ENCODE measurements around the gene UBA3. TPM values are rescaled to one million over a fixed set of nuclear protein-coding genes. Genes with fewer than 3 reads are reported as not detected.
A peak's percentile ranks its signal among the peaks of the same experiment; 100 is the strongest.

The UBA3 gene
- total and polyA plus RNA-seq, 10 of the 15 experiments (the other 5 are each of a cell fraction or from before 2014, with no cell fraction given): 72.9 to 131 (median 102) TPM

DNA sequence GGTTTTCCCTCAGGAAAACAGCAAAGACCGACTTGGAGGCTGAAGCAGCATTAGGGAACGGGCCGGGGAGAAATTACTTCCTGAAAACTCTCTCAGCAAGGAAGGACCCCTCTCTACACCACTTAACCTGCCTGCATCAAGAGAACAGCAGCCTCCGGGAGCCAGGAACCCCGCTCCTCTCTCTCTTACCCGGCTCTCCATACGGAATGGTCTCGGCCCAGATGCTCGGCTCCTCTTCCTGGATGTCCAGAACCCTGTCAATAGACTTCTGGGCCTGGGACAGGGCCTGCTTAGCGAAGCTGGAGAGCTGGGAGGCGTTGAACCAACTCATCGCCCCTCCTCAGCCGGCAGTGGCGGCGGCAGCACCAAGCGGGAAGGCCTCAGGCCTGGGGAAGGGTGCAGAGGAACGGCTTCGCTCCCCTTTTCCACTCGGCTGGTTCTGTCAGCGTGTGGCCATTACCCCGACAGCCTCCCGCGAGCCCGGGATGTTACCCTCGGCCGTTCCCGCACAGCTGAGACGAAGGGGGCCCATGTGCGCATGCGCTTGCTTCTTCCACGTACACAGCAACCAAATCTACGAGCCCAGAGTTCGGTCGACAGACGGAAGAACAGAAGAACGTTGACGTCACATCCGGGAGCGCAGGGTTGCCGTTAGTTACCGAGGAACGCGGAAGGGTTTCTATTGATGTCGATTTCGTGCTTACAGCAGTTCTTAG, 28.3 kb downstream of the UBA3 start, which contains the start of gene TMF1 (continued):
- TF ChIP-seq ZSCAN29 (IDR thresholded peaks at IDR 0.05): no peak
- TF ChIP-seq, protein P1, sequence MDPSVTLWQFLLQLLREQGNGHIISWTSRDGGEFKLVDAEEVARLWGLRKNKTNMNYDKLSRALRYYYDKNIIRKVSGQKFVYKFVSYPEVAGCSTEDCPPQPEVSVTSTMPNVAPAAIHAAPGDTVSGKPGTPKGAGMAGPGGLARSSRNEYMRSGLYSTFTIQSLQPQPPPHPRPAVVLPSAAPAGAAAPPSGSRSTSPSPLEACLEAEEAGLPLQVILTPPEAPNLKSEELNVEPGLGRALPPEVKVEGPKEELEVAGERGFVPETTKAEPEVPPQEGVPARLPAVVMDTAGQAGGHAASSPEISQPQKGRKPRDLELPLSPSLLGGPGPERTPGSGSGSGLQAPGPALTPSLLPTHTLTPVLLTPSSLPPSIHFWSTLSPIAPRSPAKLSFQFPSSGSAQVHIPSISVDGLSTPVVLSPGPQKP (IDR thresholded peaks at IDR 0.05; ENCODE audit: low read depth, low read length): peak; percentile 42; the same call in 1 of the 2 replicates
- TF ChIP-seq, protein P2, sequence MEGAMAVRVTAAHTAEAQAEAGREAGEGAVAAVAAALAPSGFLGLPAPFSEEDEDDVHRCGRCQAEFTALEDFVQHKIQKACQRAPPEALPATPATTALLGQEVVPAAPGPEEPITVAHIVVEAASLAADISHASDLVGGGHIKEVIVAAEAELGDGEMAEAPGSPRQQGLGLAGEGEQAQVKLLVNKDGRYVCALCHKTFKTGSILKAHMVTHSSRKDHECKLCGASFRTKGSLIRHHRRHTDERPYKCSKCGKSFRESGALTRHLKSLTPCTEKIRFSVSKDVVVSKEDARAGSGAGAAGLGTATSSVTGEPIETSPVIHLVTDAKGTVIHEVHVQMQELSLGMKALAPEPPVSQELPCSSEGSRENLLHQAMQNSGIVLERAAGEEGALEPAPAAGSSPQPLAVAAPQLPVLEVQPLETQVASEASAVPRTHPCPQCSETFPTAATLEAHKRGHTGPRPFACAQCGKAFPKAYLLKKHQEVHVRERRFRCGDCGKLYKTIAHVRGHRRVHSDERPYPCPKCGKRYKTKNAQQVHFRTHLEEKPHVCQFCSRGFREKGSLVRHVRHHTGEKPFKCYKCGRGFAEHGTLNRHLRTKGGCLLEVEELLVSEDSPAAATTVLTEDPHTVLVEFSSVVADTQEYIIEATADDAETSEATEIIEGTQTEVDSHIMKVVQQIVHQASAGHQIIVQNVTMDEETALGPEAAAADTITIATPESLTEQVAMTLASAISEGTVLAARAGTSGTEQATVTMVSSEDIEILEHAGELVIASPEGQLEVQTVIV (IDR thresholded peaks at IDR 0.05; ENCODE audit: borderline replicate concordance, partially characterized antibody): no peak
- TF ChIP-seq KLF5 (IDR thresholded peaks at IDR 0.05; ENCODE audit: partially characterized antibody): no peak
- 0 out of 2 replicates have a peak, but pooled peaks have one; percentile 15 for TF ChIP-seq NFYB (IDR thresholded peaks at IDR 0.05; ENCODE audit: insufficient read depth, low read depth, low read length)
- no peak for TF ChIP-seq SP1 (IDR thresholded peaks at IDR 0.05; ENCODE audit: low read depth, low read length)
- TF ChIP-seq POU2F2 (IDR thresholded peaks at IDR 0.05; ENCODE audit: borderline replicate concordance, low read depth, low read length): no peak
- TF ChIP-seq MYC (IDR thresholded peaks at IDR 0.05; ENCODE audit: insufficient read depth, insufficient read length, insufficient replicate concordance, low read length, severe bottlenecking): no peak
- TF ChIP-seq NR2F1 (conservative IDR thresholded peaks at IDR 0.05): no peak
- no peak for TF ChIP-seq DPF2 (IDR thresholded peaks at IDR 0.05)
- no peak for TF ChIP-seq EED (IDR thresholded peaks at IDR 0.05; ENCODE audit: low read depth)
- TF ChIP-seq, protein P3, sequence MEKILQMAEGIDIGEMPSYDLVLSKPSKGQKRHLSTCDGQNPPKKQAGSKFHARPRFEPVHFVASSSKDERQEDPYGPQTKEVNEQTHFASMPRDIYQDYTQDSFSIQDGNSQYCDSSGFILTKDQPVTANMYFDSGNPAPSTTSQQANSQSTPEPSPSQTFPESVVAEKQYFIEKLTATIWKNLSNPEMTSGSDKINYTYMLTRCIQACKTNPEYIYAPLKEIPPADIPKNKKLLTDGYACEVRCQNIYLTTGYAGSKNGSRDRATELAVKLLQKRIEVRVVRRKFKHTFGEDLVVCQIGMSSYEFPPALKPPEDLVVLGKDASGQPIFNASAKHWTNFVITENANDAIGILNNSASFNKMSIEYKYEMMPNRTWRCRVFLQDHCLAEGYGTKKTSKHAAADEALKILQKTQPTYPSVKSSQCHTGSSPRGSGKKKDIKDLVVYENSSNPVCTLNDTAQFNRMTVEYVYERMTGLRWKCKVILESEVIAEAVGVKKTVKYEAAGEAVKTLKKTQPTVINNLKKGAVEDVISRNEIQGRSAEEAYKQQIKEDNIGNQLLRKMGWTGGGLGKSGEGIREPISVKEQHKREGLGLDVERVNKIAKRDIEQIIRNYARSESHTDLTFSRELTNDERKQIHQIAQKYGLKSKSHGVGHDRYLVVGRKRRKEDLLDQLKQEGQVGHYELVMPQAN (conservative IDR thresholded peaks at IDR 0.05): peak; percentile 89
- TF ChIP-seq BRCA1 (IDR thresholded peaks at IDR 0.05; ENCODE audit: low read depth, low read length): peak; percentile 15; the same call in 1 of the 2 replicates
- TF ChIP-seq NFIC (IDR thresholded peaks at IDR 0.05; ENCODE audit: low read depth, low read length): no peak
- TF ChIP-seq, protein P4, sequence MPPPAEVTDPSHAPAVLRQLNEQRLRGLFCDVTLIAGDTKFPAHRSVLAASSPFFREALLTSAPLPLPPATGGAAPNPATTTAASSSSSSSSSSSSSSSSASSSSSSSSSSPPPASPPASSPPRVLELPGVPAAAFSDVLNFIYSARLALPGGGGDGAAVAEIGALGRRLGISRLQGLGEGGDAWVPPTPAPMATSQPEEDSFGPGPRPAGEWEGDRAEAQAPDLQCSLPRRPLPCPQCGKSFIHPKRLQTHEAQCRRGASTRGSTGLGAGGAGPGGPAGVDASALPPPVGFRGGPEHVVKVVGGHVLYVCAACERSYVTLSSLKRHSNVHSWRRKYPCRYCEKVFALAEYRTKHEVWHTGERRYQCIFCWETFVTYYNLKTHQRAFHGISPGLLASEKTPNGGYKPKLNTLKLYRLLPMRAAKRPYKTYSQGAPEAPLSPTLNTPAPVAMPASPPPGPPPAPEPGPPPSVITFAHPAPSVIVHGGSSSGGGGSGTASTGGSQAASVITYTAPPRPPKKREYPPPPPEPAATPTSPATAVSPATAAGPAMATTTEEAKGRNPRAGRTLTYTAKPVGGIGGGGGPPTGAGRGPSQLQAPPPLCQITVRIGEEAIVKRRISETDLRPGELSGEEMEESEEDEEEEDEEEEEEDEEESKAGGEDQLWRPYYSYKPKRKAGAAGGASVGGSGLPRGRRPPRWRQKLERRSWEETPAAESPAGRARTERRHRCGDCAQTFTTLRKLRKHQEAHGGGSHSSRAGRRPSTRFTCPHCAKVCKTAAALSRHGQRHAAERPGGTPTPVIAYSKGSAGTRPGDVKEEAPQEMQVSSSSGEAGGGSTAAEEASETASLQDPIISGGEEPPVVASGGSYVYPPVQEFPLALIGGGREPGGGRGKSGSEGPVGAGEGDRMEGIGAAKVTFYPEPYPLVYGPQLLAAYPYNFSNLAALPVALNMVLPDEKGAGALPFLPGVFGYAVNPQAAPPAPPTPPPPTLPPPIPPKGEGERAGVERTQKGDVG (CRISPR knock-in tag; IDR thresholded peaks at IDR 0.05): no peak
- TF ChIP-seq, protein P5, sequence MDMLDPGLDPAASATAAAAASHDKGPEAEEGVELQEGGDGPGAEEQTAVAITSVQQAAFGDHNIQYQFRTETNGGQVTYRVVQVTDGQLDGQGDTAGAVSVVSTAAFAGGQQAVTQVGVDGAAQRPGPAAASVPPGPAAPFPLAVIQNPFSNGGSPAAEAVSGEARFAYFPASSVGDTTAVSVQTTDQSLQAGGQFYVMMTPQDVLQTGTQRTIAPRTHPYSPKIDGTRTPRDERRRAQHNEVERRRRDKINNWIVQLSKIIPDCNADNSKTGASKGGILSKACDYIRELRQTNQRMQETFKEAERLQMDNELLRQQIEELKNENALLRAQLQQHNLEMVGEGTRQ (IDR thresholded peaks at IDR 0.05; ENCODE audit: borderline replicate concordance, low read depth, low read length): no peak
- TF ChIP-seq CHD4 (IDR thresholded peaks at IDR 0.05): no peak
- no peak for TF ChIP-seq FOXK2 (IDR thresholded peaks at IDR 0.05)
